PFSK-1 (cell line): Measurements from ENCODE around the gene BCKDK.

ENCODE experiments used
- POLR2AphosphoS5 ChIP-seq: IDR thresholded peaks from 2 replicates; pipeline ENCODE4 v1.6.1; 2012; ENCODE audit warnings: low read depth, mild to moderate bottlenecking, control low read depth, low read length, moderate library complexity
- SIN3A ChIP-seq: IDR thresholded peaks from 2 replicates; pipeline ENCODE4 v1.6.1; 2012; ENCODE audit warnings: mild to moderate bottlenecking, low read length, moderate library complexity, borderline replicate concordance; ENCODE audit not compliant: insufficient read depth

- no peak for TF ChIP-seq POLR2AphosphoS5
- no peak for TF ChIP-seq SIN3A
Measured at GRCh38 chr16:31134625-31135534, 26.7 kb downstream of the BCKDK start.
